ENCODE results near the gene ZXDC. TPM values are rescaled to one million over a fixed set of nuclear protein-coding genes. Genes with fewer than 3 reads are reported as not detected.

Gene ZXDC
- total and polyA plus RNA-seq, 7 donors = 10.6 to 39.5 (median 30.3) TPM

DNA sequence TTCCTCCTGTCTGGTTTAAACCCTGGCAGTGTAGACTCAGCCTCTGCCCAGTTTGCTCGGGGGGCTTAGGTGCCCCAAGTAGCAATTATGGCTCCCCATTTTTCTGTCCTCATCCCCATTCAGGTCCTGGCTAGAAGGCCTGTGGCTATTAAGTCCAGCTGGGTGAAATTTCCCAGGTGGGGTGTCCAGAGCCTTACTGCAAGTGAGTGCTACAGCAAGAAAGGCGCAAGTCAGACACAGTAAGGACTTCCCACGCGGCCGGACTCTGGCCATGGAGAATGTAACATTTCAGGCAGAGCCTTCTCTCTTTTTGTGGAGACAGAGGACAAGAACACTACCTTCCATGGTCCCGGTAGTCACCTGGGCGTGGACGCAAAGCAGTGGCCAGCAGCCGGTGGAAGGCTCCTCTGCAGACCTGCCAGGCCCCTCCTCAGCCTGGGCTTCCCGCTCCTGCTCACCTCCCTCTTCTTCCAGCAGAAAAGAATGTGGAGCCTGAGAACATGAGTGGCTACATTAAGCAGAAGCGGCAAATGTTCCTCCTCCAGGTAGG, 57.6 kb downstream of the ZXDC start:
- TF ChIP-seq, protein P1, sequence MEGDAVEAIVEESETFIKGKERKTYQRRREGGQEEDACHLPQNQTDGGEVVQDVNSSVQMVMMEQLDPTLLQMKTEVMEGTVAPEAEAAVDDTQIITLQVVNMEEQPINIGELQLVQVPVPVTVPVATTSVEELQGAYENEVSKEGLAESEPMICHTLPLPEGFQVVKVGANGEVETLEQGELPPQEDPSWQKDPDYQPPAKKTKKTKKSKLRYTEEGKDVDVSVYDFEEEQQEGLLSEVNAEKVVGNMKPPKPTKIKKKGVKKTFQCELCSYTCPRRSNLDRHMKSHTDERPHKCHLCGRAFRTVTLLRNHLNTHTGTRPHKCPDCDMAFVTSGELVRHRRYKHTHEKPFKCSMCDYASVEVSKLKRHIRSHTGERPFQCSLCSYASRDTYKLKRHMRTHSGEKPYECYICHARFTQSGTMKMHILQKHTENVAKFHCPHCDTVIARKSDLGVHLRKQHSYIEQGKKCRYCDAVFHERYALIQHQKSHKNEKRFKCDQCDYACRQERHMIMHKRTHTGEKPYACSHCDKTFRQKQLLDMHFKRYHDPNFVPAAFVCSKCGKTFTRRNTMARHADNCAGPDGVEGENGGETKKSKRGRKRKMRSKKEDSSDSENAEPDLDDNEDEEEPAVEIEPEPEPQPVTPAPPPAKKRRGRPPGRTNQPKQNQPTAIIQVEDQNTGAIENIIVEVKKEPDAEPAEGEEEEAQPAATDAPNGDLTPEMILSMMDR (IDR thresholded peaks at IDR 0.05) = no peak
- H3K27me3 ChIP-seq (ENCODE audit: insufficient read depth in 3 of 3, low read length in 2 of 3) = peaks cover 0 to 25% (median 9%) of the 10 kb centered on the region in 3 donors
- intact Hi-C loops (cut with DNase I) = no loop called here
- no peak overlapping the region for H3K27ac ChIP-seq
- no peaks in the 10 kb centered on the region for H3K9me3 ChIP-seq
- 82 to 89% (median 88%) methylated on average over 11 of the region's 11 CpGs for WGBS, 3 donors
- no peaks in the 10 kb centered on the region for H3K4me1 ChIP-seq
- ATAC-seq = no peak
- no peak for DNase-seq
- no peaks in the 10 kb centered on the region for H3K36me3 ChIP-seq (ENCODE audit: insufficient read depth in 1 of 2, low read depth in 1 of 2)
- no peak overlapping the region for H3K4me3 ChIP-seq

DNA sequence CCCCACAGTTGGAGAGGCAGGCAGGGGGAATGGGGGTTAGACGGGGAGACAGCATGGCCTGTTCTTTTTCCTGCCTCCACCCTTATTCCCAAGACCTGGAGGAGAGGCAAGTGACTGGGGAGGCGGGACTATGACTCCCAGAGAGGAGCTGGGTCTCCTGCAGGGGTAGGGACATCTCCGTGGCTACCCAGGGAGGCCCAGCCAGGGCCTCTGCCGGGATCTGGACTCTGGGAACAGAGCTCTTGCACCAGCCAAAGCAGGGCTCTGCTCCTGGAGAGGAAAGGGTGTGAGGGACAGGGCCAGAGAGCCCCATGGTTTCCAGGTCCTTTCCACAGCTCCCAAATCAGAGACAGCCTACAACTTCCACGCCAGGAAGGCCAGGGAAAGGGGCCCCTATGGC, 58.2 kb downstream of the ZXDC start:
- no peak overlapping the region for H3K4me3 ChIP-seq
- H3K27me3 ChIP-seq (ENCODE audit: insufficient read depth in 3 of 3, low read length in 2 of 3) = peaks cover 0 to 25% (median 9%) of the 10 kb centered on the region in 3 donors
- peak in 1 of 4 donors; percentile 4 for ATAC-seq
- DNase-seq = no peak
- no peaks in the 10 kb centered on the region for H3K4me1 ChIP-seq
- H3K27ac ChIP-seq = no peak overlapping the region
- no peaks in the 10 kb centered on the region for H3K9me3 ChIP-seq
- no peaks in the 10 kb centered on the region for H3K36me3 ChIP-seq (ENCODE audit: insufficient read depth in 1 of 2, low read depth in 1 of 2)
- intact Hi-C loops (cut with DNase I) = no loop called here
- 51 to 70% (median 57%) methylated on average over 5 of the region's 5 CpGs for WGBS, 3 donors
- TF ChIP-seq, protein P1 (IDR thresholded peaks at IDR 0.05) = no peak

DNA sequence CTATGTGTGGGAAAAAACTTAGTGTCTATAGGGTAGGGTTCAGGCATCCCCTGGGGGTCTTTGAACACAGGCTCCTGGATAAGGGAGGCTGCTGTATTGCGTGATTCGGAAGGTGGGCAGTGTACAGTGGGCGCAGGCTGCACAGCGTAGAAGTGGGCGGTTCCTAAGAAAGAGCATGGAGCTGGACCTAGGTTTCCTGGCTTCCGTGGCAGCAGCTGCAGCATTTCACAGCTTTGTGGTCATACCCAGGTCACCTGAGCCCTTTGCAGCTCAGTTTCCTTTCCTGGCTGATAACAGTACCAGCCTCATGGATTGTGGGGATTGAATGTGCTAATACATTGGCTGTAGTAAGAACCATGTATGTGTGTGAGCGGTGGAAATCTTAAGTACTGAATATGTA, 58.7 kb downstream of the ZXDC start:
- peak in 3 of 4 donors; percentile 25 to 50 (median 40) for ATAC-seq
- DNase-seq = no peak

DNA sequence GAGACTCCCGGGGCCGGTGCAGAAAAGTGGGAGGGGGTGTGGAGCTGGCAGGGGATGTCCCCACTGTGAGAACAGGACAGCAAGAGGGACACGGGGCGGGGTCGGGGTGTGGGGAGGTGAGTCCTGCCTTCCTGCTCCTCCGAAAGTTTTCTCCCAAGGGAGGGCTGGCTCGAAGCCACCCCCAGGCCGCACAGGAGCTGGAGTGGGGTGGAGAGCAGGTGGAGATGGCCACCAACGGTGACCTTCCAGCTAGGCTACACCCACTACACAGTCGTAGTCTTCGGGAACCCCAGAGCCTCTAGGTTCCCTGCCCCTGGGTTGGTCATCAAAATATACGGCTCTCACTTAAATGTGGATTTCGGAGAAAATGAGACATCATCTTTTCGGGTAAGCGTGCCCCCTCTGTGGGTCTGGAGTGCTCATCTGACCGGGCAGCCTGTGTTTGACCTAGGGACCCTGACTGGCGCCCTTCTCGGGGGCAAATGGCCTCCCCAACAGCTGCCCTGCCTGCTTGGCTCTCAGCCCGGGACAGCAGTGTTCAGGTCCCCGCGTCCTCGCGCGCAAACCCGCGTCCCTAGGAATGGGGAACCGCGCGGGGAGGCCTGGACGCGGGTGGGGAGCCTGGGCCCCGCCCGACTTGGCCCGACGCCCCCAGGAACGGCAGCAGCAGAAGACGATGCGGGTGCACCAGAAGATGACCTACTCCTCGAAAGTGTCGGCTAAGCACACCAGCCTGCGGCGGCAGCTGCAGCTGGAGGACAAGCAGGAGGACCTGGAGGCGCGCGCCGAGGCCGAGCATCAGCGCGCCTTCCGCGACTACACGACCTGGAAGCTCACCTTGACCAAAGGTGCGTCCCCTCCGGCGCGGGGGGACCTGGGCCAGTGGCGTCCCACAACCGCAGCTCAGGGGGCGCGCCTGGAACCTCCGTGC, 59.8 kb downstream of the ZXDC start:
- DNase-seq (no peak), ATAC-seq (peak in 2 of 4 donors; percentile 20 to 25)
- Histone ChIP-seq H3K9me3 (no peaks in the 10 kb centered on the region), H3K27ac (no peak overlapping the region), H3K4me1 (no peaks in the 10 kb centered on the region), H3K27me3 (ENCODE audit: insufficient read depth in 3 of 3, low read length in 2 of 3) (peaks cover 0 to 25% (median 9%) of the 10 kb centered on the region in 3 donors), H3K4me3 (no peak overlapping the region), H3K36me3 (ENCODE audit: insufficient read depth in 1 of 2, low read depth in 1 of 2) (no peaks in the 10 kb centered on the region)
- WGBS, 3 donors = 29 to 52% (median 36%) methylated on average over 60 to 61 of the region's 61 CpGs
- intact Hi-C loops (cut with DNase I) = no loop called here
- TF ChIP-seq, protein P1 (IDR thresholded peaks at IDR 0.05) = no peak

More for the DNA sequence above, 58.7 kb downstream of the ZXDC start:
- Histone ChIP-seq H3K36me3 (ENCODE audit: insufficient read depth in 1 of 2, low read depth in 1 of 2) (no peaks in the 10 kb centered on the region), H3K27me3 (ENCODE audit: insufficient read depth in 3 of 3, low read length in 2 of 3) (peaks cover 0 to 25% (median 9%) of the 10 kb centered on the region in 3 donors), H3K4me1 (no peaks in the 10 kb centered on the region), H3K4me3 (no peak overlapping the region), H3K27ac (no peak overlapping the region), H3K9me3 (no peaks in the 10 kb centered on the region)
- intact Hi-C loops (cut with DNase I) = no loop called here
- 71 to 75% (median 72%) methylated on average over 7 of the region's 7 CpGs for WGBS, 3 donors
- TF ChIP-seq, protein P1 (IDR thresholded peaks at IDR 0.05) = no peak

Data from psoas muscle (tissue), 8 donors.